HG03558 (cell line): ENCODE data around the gene SAMD15.
"Not testable (repeated sequence)": the region's sequence is repeated elsewhere in the genome, so short reads cannot be mapped to it uniquely, and the experiment has no call there.

ENCODE experiments used
- ATAC-seq: cut with Tn5 transposase; IDR thresholded peaks from one replicate; pipeline ENCODE4 v1.9.1; 2021; ENCODE audit warnings: moderate number of reproducible peaks; ENCODE audit not compliant: unreplicated experiment; ENCODE audit errors: extremely low read depth

Gene SAMD15

GRCh38 chr14:77376771-77377501 is at the start of gene SAMD15, which contains the start of gene TMED8:
Gene SAMD15 (plus strand): TSS chr14:77377379. CDS start chr14:77377419, 40 bp downstream.
Gene TMED8 (minus strand): TSS chr14:77377094. CDS start chr14:77377053, 41 bp downstream.
- peak; percentile 71 for ATAC-seq

DNA sequence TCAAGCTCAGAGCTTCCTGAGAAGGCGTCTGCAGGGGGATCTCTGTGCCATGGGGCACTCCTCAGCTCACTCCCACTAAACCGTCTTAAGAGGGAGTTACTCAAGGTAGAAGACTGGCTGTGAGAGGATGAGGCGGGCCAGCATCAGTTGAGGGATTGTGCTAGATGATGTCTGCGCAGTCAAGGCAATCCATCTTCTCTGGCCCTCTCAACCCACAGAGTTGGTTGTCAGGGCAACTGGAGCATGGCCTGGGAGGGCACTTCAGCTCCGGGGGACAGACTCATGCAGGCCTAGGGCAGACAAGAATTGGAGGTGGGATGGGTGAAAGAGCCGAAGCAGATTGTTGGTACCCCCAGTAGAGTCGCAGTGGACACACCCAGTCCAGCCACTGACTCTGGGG is 47.3 kb upstream of the SAMD15 start:
- no peak for ATAC-seq

- no peak for ATAC-seq
Observed at GRCh38 chr14:77335576-77335975, 41.6 kb upstream of the SAMD15 start.

GRCh38 chr14:77337255-77337654 is 39.9 kb upstream of the SAMD15 start:
- ATAC-seq: not testable (repeated sequence)

DNA sequence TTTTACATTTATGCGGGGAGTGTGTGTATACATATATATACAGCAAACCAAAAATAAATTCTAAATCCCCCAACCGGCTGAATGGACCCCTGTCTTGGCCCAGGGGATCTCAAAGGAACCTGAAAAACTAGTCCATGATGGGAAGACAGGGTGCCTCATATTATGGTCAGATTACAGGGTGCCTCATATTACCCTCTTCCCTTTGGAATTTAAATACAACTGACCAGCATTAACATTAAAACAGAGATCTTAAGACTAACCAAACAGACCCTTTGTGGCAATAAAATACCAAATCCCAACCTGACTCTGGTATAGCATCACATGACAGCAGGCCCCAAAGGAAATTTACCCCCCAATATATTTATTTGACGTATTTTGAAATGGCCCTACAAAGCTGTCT is 39.3 kb upstream of the SAMD15 start:
- ATAC-seq: no peak

DNA sequence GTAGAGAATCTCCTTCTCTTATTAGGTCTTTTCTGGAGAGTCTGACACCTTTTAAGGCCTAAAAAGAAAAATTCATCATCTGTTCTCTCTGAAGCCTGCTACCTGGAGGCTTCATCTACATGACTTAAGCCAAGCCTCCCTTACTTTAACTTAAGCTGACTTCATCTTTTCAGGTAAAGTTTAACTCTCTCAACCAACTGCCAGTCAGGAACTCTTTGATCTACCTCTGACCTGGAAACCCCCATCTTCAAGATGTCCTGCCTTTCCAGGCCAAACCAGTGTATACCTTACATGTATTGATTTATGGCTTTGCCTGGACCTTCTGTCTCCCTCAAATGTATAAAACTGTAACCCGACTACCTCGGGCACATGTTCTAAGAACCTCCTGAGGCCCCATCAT is 38.9 kb upstream of the SAMD15 start:
- no peak for ATAC-seq

DNA sequence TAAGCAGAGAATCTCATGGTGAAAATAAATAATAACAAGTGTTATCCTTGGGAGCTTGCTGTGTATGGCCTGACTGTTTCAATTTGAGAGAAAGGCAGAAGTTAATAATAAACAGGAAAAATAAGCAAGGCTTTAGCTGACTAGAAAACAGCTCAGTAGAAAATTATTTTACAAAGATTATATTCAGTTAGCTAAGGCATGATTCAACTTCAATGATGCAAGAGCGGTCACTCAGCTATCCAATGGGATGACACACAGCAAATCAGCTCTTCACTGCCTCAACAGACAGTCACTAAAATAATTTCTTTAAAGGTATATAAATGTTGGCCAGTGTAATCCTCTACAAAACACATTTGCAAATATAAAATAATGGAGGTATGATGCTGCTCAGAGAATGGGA is 37.8 kb upstream of the SAMD15 start:
- ATAC-seq: no peak

DNA sequence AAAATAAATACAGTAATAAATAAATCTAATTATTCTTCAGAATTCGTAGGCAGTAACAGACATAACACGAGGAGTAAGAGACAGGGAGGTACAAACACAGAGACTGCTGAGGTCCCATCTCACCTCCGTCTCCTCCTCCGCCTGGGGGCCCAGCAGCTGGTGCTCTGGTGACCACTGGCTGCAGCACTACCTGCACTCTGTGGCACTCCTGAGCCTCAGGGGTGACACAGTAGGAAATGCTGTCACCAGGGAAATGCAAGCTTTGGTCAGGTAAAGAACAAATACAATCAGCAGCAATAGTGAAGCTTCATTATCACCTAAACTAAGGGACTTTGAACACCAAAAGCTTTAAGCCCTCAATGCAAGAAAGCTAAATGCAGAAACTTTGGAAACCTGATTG is 36.8 kb upstream of the SAMD15 start:
- no peak for ATAC-seq

DNA sequence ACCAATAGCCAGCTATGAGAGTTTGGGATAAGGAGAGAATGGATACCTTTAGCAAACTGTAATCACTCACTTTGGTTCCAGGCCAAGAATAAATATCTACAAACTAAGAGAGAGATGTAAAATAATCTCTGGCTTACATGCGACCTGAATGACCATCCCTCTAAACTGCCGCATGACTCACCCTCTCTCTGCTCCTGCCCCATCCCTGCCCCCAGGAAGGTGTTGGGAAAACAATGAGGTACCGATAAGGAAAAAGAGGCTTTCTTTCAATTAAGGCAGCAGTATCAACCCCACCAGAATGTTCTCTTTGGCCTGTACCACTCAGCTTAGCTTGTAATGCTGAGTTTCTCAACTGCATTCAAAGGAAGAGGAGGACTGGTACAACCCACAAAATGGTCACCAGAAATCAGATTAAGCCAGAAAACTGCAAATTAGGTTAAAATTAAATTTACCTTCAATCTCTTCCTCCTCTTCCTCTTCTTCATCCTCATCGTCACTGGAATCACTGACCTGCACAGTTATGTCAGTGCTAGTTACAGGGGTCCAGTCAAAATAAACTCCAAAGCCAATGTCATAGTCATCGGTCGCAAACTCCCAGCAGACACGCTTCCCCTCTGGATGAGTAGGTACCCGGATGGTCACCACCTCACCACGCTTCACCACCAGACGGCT is 34.3 kb upstream of the SAMD15 start:
- ATAC-seq: no peak

DNA sequence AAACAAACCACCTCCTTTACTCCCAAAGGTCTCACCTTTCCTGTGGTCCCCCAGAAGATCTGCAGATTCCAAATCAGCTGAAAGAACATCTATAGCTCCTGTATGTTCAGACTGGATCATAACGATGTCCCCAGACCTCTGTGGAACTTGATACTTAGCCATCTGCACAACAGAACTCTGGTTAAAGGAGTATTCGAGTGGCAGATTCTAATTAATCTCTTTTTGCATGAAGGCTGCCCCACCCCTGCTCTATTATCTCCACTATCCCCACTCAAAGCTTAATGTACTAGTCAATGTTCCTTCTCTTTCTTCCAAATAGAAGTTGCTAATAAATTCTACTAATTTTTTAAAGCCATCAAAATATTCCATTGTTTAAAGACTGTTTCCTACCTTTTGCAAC is 33.5 kb upstream of the SAMD15 start:
- no peak for ATAC-seq

DNA sequence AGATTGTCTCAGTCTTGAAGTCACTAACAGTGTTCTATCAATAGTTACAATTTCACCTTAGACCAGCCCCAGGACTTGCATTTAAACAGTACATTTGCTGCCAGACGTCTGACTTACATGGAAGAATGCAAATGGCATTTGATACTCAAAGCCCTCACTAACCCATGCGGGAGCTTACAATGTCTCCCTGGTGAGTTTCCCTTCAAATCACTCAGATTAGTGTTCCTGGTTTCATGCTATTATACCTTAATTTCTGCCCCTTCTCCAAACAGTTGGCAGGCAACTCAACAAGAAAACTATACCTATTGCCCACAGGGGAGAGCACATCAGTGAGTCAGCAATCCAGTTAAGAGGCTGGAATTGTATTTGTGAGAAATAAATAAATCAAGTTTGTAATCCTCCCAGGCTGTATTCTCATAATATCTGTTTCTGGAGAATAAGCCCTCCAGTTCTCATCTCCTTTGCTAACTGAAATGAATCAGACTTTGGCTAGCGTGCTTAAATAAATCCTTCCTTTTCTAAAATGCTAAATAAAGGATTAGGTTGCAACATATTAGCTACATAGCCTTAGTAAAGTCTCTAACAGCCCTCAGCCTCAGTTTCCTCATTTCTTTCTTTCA is 32.7 kb upstream of the SAMD15 start:
- ATAC-seq: no peak

DNA sequence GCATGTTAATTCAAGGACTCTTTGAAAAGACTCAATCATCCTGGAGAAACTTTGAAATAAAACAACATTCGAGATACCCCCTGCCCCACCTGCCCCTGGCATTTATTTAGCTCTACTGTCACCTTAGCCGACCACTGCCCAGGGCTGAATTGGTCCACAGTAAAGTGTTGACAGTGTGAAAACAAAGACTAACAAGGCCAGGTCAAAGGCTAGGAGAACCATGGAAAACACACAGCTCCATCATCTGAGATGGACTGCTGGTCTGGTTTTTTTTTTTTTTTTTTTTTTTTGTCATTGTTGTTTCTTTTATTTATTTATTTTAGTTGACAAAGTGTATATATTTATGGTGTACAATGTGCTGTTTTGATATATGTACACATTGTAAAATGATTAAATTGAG is 30.7 kb upstream of the SAMD15 start:
- ATAC-seq: no peak

GRCh38 chr14:77347751-77348150 is 29.4 kb upstream of the SAMD15 start:
- no peak for ATAC-seq

GRCh38 chr14:77353469-77354141 is 23.6 kb upstream of the SAMD15 start:
- no peak for ATAC-seq

- ATAC-seq: no peak
Observed at GRCh38 chr14:77355811-77356210, 21.4 kb upstream of the SAMD15 start.

- no peak for ATAC-seq
Observed at GRCh38 chr14:77356899-77357298, 20.3 kb upstream of the SAMD15 start.

- no peak for ATAC-seq
Observed at GRCh38 chr14:77359626-77360025, 17.6 kb upstream of the SAMD15 start.

- ATAC-seq: no peak
Observed at GRCh38 chr14:77364146-77364545, 13.0 kb upstream of the SAMD15 start.

- ATAC-seq: no peak
Observed at GRCh38 chr14:77369285-77369684, 7.9 kb upstream of the SAMD15 start.

DNA sequence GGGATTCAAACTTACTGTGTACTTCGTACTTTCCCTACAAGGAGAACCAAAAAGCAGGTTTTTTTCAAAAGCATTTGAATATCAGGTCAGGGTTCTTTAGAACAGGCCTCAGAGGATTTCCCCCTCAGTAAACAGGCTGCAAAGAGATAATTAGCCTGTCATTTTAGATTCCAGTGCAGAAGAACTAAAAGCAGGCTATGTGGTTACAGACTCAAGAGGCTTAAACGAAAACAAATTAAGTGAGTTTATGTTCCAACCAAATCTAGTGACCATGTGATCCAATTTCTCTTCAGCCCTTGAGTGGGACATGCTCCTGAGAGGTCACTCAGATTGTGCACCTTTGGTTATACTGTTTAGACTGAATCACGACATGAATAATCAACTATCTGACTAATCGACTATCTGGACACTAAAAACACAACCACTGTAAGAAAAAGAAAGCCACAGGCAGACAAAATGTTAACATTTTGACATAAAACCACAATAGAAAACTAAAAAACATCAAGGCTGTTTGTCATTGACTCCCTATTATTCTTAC is 4.8 kb upstream of the SAMD15 start:
- ATAC-seq: no peak
